ENCODE measurements around the gene MAB21L4.

Gene MAB21L4

GRCh38 chr2:240911641-240912265, 15.8 kb upstream of the MAB21L4 start:
- no peak for DNase-seq (ENCODE audit: low spot score)

GRCh38 chr2:240909216-240909974, 13.4 kb upstream of the MAB21L4 start:
- no peak for DNase-seq (ENCODE audit: low spot score)

DNA sequence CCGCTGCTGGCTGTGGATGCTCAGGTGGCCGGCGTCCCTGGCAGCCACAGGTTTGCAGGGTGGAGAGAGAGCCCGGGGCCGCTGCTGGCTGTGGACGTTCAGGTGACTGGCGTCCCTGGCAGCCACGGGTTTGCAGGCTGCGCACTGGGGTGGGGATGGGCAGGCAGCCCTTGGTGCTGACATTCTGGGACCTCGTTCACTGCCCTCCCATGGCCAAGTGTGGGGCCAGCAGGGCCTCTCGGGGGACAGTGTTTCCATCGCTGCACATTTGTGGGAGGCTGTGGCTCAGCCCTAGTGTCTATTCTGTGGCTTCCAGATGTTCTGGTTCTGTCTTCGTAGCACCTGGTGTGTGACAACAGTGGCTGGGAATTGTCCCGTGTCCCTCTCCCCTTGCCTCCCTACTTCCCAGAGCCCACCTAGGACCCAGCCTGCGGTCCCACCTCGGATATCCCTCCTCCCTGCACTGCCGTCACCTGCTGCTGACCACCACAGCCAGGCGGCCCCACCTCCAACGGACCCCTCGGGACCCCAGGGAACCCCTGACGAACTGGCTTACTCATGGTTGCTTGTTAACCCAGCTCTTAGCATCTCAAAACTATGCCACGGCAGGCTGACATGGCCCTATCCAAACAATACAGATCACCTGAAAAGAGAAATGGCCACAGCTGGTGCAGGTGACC, 11.1 kb upstream of the MAB21L4 start:
- DNase-seq (ENCODE audit: low spot score) = no peak

GRCh38 chr2:240906141-240906910, 10.4 kb upstream of the MAB21L4 start, which contains the start of gene CROCC2:
Gene CROCC2 (plus strand): TSS chr2:240906336. CDS start chr2:240906514, 178 bp downstream.
- no peak for DNase-seq (ENCODE audit: low spot score)

- no peak for DNase-seq (ENCODE audit: low spot score)
Measured at GRCh38 chr2:240905176-240905781, 9.3 kb upstream of the MAB21L4 start.

- DNase-seq (ENCODE audit: low spot score) = no peak
Measured at GRCh38 chr2:240904216-240905175, 8.5 kb upstream of the MAB21L4 start.

- no peak for DNase-seq (ENCODE audit: low spot score)
Measured at GRCh38 chr2:240903191-240904060, 7.5 kb upstream of the MAB21L4 start.

GRCh38 chr2:240902615-240903041, 6.7 kb upstream of the MAB21L4 start:
- no peak for DNase-seq (ENCODE audit: low spot score)

DNA sequence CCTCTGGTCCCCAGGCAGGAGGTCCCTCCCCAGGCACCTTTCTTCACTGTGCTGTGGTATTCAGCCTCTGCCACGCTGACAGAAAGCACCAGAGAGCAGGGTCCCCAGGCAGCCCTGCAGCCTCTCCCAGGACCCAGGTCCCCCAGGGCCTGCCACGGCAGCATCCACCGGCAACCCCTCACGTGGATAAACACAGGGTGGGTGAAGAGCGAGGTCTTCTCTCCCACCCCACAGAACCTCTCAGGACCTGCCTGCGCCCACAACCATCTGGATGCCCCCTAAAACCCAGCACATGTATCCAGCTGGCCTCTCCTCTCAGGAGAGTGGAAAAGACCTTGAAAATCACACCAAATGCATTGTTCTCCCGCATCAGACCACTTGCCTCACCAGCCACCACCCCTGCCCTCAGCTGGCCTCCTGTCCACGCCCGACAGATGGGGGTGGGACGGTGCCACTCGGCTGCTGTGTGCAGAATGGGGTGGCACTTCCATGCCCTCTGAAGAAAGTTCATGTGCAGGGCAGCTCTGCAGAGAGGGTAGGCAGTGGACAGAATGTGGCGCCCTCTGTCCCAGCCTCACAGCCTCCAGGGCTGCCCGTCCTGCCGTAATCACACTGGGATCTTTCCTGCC, 6.1 kb upstream of the MAB21L4 start:
- no peak for DNase-seq (ENCODE audit: low spot score)

GRCh38 chr2:240900141-240900860, 4.3 kb upstream of the MAB21L4 start:
- DNase-seq (ENCODE audit: low spot score) = no peak

- DNase-seq (ENCODE audit: low spot score) = no peak
Measured at GRCh38 chr2:240899468-240899865, 3.5 kb upstream of the MAB21L4 start.

DNA sequence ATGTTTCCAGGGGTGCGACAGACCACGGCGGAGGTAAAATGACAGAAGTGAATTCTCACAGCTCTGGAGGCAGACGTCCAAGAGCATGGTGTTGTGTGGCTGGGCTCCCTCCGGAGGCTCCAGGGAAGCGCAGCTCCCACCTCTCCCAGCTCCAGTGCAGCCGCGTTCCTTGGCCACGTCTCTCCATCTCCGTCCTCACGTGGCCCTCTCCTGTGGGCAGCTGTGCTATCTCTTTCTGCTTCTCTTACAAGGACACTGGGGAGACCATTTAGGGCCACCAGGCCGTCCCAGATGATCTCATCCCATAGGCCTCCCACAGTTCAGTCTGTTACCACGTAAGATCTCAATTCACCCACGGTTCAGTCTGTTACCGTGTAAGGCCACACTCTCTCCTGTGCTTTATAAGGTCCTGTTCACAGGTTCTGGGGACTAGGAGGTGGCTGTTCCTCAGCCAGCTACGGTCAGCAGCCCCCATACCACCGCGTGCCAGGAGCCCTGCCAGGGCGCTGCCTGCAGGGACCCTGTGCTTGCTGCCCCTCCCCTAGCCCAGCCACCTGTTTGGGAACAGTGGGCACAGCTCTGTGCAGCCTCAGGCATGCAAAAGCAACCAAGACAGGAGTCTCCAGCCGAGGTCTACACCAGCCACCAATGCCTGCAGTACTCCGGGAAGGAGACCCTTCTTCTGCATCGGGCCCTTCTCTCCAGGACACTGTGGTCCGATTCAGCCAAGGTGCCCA, 2.9 kb upstream of the MAB21L4 start:
- no peak for DNase-seq (ENCODE audit: low spot score)

DNA sequence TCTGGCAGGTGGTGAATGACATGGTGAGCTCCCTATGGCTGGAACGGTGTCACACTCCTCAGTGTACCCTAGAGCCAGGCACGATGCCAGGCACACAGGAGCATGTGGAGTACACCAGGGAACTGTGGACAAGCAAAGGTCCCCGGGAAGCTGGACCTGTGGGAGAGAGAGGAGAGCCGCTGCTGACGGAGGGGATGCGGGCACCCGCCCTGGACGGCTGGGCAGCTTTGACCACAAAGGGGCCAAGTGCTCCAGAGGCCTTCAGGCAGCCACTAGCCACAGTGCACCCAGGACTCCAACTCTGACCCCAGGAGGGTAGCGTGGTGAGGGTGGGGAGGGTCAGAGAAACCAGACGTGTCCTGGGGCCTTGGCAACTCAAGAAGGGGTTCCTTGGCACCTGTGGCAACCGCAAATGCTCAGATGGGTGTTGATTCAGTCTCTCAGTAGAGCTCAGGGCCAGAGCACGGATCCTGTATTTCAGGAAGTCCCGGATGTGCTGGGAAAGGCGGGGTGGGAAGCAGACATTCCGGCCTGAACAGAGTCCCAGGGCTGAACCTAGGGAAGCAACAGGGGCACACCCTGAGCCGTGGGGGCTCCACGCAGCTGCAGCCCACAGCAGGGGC, 2.3 kb upstream of the MAB21L4 start:
- DNase-seq (ENCODE audit: low spot score) = no peak

- no peak for DNase-seq (ENCODE audit: low spot score)
Measured at GRCh38 chr2:240896871-240897692, 1.1 kb upstream of the MAB21L4 start.

- DNase-seq (ENCODE audit: low spot score) = no peak
Measured at GRCh38 chr2:240896394-240896793, 438 bp upstream of the MAB21L4 start.

- DNase-seq (ENCODE audit: low spot score) = no peak
Measured at GRCh38 chr2:240894836-240895558, 959 bp downstream of the MAB21L4 start.

Measured in pons (tissue), 1 donor.